GM12801 (cell line): ENCODE measurements around the gene CMC4.

ENCODE experiments used
- CTCF ChIP-seq: IDR thresholded peaks from one replicate; pipeline ENCODE4 v1.5.1; 2011; ENCODE audit warnings: control low read depth; ENCODE audit not compliant: insufficient read length; ENCODE audit errors: extremely low read depth

The CMC4 gene

GRCh38 chrX:155086961-155087735 is 16.2 kb upstream of the CMC4 start:
- no peak for TF ChIP-seq CTCF

DNA sequence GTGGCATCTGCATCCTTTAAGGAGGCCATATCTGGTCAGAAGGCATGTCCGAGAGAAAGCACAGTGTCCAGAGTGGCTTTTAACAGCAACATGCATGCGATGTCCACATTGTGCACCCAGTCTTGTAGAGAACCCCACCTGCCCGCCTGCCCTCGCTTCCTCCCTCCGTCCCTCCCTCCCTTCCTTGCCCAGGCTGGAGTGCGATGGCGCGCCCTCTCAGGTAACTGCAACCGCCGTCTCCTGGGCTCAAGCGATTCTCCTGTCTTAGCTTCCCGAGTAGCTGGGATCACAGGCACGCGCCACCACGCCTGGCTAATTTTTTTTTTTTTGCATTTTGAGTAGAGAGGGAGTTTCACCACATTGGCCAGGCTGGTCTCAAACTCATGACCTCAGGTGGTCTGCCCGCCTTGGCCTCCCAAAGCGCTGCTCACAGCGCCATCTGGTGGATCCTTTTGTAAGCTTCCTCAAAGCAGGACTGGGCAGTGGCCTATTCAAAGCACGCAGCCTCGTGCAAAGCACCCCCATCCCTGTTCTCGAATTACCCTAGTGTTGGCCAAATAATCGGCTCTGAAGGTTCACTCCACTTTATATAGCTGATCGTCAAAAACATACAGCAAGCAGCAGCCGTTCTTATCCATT is 15.4 kb upstream of the CMC4 start:
- TF ChIP-seq CTCF = no peak

DNA sequence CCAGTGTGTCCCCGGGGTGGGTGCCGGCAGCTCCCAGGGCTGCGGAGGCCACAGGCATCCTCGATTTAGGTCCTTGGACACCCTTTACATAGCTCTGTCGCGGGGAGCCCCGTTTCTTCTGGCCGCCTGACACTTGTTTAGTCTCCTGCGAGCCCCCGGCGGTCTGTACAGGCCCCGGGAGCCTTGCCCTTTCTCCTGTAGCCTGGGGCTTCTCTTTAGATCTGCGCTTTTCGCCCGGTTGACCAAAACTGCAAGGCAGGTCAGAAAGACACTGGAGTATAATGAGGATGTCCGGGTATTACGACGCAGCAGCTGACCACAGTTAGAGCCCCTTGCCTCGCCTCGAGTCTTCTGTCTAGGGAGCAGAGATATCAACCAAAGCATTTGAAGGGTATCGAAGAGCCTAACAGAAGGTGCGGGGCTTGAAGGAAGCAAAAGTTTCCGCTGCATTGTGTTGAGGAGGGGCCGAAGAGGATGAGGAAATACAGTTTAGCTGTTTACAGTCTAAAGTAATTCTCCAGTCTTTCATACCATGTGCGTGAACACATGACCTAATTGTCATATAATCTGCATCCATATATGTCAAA is 851 bp upstream of the CMC4 start:
- no peak for TF ChIP-seq CTCF

- TF ChIP-seq CTCF = no peak
These were observed 317 bp downstream of the CMC4 start for GRCh38 chrX:155070663-155070974.

DNA sequence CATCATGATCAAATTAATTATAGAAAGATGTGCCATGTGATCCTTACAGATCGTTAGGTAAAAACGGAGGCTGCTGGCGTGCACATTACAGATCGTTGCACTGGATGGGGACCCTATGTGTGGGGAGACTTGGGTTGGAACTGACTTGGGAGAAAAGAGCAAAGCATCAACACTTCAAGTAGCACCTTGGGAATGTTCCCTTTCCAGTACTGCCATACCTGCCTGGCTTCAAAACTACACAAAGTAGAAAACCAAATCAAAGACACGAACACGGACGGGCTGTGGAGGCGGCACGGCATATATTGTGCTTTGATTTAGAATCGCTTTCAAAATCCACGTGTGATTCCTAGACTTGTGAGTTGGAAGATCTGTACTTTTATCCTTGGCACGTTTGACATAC is 898 bp downstream of the CMC4 start:
- no peak for TF ChIP-seq CTCF

- no peak for TF ChIP-seq CTCF
These were observed 1.5 kb downstream of the CMC4 start for GRCh38 chrX:155069414-155069813.

DNA sequence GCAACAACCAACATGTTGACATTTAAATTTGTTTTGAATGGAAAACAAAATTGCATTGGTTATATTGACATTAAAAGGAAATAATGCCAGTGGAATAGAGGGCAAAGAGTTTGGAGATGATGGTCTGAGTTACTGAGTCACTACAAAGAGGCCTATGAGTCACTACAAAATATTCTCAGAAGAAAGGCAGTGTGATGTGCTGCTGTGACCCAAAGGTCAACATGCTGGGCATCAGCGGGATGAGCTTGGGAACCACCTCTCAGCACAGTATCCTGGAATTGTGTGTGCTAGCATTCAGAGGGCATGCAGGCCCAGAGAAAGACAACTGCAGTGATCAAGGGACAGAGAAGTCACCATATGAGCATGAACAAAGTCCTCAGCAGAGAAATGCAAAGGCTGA is 2.8 kb downstream of the CMC4 start:
- no peak for TF ChIP-seq CTCF
